SK-N-DZ (cell line): Measurements from ENCODE around the gene THAP4.

ENCODE experiments used
- DNase-seq: peaks from one replicate; pipeline ENCODE4 v3.0.0-alpha.2; 2015; ENCODE audit warnings: low spot score
- small RNA-seq, 2 experiments: library from RNA; depleted of rRNA; stranded (forward); fragments of <200 nt; gene quantifications; one replicate each; pipeline ENCODE3, GENCODE V24; 2014

THAP4 gene

GRCh38 chr2:241547781-241548450, 89.0 kb downstream of the THAP4 start:
- no peak for DNase-seq

DNA sequence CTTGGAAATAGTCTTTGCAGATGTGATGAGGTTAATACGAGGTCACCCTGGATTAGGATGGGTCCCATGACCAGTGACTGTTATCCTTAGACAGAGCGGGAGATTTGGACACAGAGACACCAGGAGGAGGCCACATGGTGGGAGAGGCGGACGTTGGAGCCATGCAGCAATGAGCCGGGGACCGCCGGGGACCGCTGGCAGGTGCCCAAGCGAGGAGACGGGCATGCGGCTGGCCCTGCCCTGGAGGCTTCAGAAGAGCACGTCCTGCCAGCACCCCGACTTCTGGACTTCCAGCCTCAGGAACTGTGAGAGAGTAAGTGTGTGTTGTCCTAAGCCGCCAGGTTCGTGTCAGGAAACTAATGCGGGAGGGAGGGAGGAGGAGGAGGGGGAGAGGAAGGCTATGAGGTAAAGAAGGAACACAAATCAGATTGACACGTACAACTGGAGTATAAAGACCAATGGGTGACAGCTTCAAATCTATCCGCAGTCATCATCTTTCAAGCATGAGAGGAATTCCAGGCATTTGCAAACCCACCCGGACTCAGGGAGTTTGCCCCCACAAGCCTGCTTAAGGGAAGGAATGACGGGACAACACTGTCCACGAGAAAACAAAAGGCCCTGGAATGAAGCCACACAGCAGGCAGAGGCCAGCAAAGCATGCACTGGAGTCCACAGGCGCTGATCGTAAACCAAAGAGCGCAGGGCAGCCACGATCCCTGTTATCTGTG, 90.0 kb downstream of the THAP4 start:
- DNase-seq, result no peak

DNA sequence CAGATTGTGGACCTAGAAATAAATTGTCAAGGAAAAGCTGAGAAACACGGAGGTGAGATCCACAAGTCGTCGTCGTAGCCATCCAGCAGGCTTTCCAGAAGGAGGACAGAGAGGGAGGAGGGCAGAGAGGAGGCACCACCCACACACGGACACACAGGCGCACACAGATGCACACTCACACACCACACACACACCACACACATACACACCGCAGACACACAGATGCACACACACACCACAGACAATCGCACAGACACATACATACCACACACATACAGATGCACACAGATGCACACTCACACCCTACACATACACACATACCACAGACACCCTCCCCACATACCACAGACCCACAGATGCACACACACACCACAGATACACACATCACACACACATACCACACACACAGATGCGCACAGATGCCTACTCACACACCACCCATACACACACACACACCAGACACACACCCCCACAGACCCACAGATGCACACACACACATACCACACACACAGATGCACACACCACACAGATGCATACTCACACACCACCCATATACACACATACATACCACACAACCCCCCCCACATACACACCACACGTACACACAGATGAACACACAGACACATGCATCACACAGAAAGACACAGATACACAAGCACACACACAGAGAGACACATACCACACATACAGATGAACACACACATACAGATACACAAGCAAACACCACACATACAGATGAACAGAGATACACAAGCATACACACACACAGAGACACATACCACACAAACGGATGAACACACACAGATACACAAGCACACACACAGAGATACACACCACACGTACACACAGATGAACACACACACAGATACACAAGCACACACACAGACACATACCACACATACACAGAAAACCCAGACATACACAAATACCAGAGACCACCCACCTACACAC, 91.2 kb downstream of the THAP4 start:
- no peak for DNase-seq

GRCh38 chr2:241545106-241545505, 91.9 kb downstream of the THAP4 start:
- no peak for DNase-seq

GRCh38 chr2:241542278-241542605, 94.7 kb downstream of the THAP4 start:
- DNase-seq, result no peak

DNA sequence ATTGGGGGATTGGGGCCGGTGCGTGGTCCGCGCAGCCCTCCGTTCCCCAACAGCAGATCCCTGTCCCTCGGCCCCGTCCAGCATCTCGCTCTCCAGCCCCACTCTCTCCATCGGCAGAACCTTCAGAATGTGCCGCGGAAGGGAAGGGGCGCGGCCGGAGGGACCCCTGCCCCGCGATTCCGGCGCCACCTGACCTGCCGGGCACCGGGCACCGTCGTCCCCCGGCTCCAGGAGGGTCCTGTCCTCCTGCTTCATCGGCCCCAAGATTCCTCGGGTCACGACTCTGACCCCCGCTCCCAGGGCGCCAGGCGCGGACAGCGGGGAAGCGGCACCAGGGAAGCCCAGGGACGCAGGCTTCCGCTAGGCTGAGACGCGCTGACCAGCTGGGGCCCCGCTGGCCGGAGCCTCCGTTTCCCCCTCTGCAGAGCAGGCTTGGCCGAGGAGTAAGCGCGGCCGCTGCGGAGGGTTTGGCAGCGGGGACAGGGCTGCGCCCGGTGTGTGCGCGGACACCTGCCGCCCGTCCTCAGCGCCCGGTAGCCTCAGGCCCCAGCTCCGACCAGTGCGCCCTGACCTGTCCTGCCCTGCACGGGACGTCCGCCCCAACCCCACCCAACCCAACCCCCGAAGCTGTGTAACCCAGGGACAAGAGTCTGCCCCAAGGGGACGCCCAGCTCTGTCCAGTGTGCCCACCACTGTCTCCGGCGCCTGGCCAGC, 95.2 kb downstream of the THAP4 start:
- DNase-seq, result no peak

- no peak for DNase-seq
Observed at GRCh38 chr2:241540771-241541561, 96.0 kb downstream of the THAP4 start.

- no peak for DNase-seq
Observed at GRCh38 chr2:241540401-241540770, 96.6 kb downstream of the THAP4 start.

GRCh38 chr2:241539616-241540374, 97.2 kb downstream of the THAP4 start:
- DNase-seq, result no peak

GRCh38 chr2:241538838-241539615, 97.9 kb downstream of the THAP4 start:
- no peak for DNase-seq

DNA sequence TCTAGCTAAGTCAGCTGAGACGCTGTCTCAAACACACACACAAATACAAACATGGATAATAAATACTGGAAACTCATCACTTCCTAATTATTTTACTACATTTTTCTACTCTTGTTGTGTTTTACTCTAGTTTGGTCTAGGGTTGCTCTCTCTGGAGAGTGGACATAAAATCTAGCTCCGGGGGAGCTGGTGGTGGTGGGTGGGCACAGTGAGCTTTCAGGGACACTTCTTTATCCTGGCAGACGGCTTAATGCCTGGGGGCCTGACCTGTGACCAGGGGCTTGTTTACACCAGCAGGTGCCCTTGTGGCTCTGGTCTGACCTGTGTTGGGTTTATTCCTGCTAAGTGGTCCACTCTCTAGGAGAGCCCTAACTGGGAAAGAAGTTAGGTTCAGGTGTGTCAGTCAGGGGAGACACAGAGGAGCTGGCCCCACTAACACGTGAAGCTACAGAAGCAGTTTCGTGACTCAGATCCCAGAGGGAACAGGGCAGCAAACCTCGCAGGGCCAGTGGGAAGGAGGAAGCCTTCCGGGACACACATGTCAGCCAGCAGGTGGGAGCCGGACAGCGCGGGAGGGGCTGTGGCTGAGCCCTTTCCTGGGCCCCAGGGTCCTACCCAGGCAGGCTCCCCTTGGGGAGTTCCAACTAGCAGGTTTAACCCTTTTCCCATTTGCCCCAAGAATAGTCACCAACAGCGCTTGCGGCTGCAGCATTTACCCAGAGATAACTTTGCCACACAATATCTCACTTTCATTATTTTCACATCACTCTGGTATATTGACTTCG, 100.9 kb downstream of the THAP4 start:
- DNase-seq, result no peak

DNA sequence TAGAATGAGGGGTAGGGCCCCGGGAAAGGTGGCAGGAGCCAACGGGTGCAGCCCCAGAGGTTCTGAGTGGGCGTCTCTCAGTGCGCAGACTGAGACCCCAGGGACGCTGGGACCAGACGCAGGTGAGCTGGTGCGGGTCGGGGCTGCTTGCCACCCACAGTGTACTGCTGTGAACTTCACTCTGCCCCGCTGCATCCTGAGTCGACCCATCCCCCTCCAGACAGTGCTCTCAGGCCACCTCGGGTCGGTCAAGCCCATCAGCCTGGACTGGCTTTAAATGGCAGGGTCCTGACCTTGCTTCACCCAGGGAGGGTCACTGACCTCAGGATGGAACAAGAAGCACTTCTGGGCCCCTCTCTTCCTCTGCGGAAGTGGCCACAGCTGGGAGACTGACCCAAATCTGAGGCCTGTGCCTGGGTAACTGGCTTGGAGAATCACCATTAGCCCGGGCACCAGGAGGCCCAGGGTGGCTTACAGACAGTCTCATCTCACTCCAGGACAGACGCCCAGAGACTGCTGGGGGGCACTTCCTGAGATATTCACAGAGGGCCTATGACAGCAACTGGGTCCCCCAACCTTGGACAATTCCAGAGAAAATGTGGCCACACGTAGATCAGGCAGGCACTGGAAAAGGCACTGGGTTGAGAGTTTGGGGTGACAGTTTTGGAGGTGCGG, 102.1 kb downstream of the THAP4 start:
- no peak for DNase-seq

Small RNA genes within 50 kb of the gene (small RNA-seq; reads per million reads assigned to genes)
- gene RNA5SP122, result 0 to 0.04 reads per million in 2 experiments
